ENCODE measurements around the gene RPL4. TPM values are rescaled to one million over a fixed set of nuclear protein-coding genes. Genes with fewer than 3 reads are reported as not detected.
A peak's percentile ranks its signal among the peaks of the same experiment; 100 is the strongest.

Gene RPL4
- total RNA-seq, 2 experiments from 2014 or later, result 4,316 to 5,381 TPM

DNA sequence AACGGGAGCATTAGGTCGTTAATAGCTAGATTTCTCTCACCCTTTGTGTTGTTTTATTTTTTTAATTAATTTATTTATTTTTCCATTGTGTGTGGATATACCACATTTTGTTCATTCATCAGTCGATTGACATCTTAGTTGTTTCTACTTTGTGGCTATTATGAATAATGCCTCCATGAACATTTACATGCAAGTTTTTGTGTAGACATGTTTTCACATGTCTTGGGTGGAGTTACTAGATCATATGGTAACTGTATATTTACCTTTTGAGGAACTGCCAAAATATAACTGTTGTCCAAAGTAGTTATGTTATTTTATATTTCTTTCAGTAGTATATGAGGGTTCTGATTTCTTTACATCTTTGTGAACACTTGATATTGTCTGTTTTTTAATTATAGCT, 19.3 kb upstream of the RPL4 start:
- Histone ChIP-seq H3K4me3 (ENCODE audit: low read depth, low read length, poor library complexity, severe bottlenecking) (no peak overlapping the region), H3K4me1 (ENCODE audit: insufficient read depth, low read length, poor library complexity, severe bottlenecking) (no peaks in the 10 kb centered on the region), H2AFZ (ENCODE audit: low read length) (no peak overlapping the region), H3K9me3 (ENCODE audit: low read length) (no peaks in the 10 kb centered on the region), H3K9me2 (ENCODE audit: insufficient read depth, low read length) (no peaks in the 10 kb centered on the region), H3K27ac (ENCODE audit: low read depth, low read length, poor library complexity, severe bottlenecking) (no peak overlapping the region), H4K20me1 (ENCODE audit: insufficient read depth, low read length) (no peaks in the 10 kb centered on the region), H3K4me2 (ENCODE audit: low read length) (no peak overlapping the region), H3K79me2 (ENCODE audit: insufficient read depth, low read depth, low read length) (no peaks in the 10 kb centered on the region), H3K36me3 (ENCODE audit: insufficient read depth, low read length) (peaks cover 97% of the 10 kb centered on the region)
- intact Hi-C loops (cut with micrococcal nuclease; ENCODE audit: unreplicated experiment), result no loop called here
- BruUV-seq (replicated peaks), result no TSS peak
- no peak for DNase-seq (ENCODE audit: low spot score)
- ChIA-PET POLR2A (interaction anchor here (0.9 kb wide), 1 partner anchor 17 kb away, joined by 3 read pairs; no protein-coding TSS in a partner anchor), CTCF (ENCODE audit: unreplicated experiment) (no interaction called here)
- TF ChIP-seq EZH2phosphoT487 (IDR thresholded peaks at IDR 0.05; ENCODE audit: borderline replicate concordance, low read depth, low read length), result no peak
- TF ChIP-seq, protein P1, sequence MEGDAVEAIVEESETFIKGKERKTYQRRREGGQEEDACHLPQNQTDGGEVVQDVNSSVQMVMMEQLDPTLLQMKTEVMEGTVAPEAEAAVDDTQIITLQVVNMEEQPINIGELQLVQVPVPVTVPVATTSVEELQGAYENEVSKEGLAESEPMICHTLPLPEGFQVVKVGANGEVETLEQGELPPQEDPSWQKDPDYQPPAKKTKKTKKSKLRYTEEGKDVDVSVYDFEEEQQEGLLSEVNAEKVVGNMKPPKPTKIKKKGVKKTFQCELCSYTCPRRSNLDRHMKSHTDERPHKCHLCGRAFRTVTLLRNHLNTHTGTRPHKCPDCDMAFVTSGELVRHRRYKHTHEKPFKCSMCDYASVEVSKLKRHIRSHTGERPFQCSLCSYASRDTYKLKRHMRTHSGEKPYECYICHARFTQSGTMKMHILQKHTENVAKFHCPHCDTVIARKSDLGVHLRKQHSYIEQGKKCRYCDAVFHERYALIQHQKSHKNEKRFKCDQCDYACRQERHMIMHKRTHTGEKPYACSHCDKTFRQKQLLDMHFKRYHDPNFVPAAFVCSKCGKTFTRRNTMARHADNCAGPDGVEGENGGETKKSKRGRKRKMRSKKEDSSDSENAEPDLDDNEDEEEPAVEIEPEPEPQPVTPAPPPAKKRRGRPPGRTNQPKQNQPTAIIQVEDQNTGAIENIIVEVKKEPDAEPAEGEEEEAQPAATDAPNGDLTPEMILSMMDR (conservative IDR thresholded peaks at IDR 0.05; ENCODE audit: low read length), result no peak

GRCh38 chr15:66515901-66516322, 11.3 kb upstream of the RPL4 start:
- Histone ChIP-seq H3K27ac (ENCODE audit: low read depth, low read length, poor library complexity, severe bottlenecking) (peak overlapping the region; percentile 41), H3K4me2 (ENCODE audit: low read length) (no peak overlapping the region), H2AFZ (ENCODE audit: low read length) (no peak overlapping the region), H4K20me1 (ENCODE audit: insufficient read depth, low read length) (no peaks in the 10 kb centered on the region), H3K36me3 (ENCODE audit: insufficient read depth, low read length) (peaks cover 94% of the 10 kb centered on the region), H3K4me1 (ENCODE audit: insufficient read depth, low read length, poor library complexity, severe bottlenecking) (peaks cover 13% of the 10 kb centered on the region), H3K4me3 (ENCODE audit: low read depth, low read length, poor library complexity, severe bottlenecking) (no peak overlapping the region), H3K9me3 (ENCODE audit: low read length) (no peaks in the 10 kb centered on the region), H3K9me2 (ENCODE audit: insufficient read depth, low read length) (no peaks in the 10 kb centered on the region), H3K79me2 (ENCODE audit: insufficient read depth, low read depth, low read length) (no peaks in the 10 kb centered on the region)
- TF ChIP-seq EZH2phosphoT487 (IDR thresholded peaks at IDR 0.05; ENCODE audit: borderline replicate concordance, low read depth, low read length), result no peak
- TF ChIP-seq, protein P1 (conservative IDR thresholded peaks at IDR 0.05; ENCODE audit: low read length), result no peak
- ChIA-PET CTCF (ENCODE audit: unreplicated experiment) (no interaction called here), POLR2A (interaction anchor here (1.6 kb wide), 1 partner anchor 11 kb away, joined by 5 read pairs; the partner anchor contains the start of genes RPL4 and ZWILCH)
- BruUV-seq (replicated peaks), result no TSS peak
- intact Hi-C loops (cut with micrococcal nuclease; ENCODE audit: unreplicated experiment), result no loop called here
- peak; percentile 61 for DNase-seq (ENCODE audit: low spot score)

GRCh38 chr15:66514586-66514985, 9.9 kb upstream of the RPL4 start:
- H3K79me2 ChIP-seq (ENCODE audit: insufficient read depth, low read depth, low read length), result peaks cover under 1% of the 10 kb centered on the region; the same call in 1 of the 2 replicates
- H4K20me1 ChIP-seq (ENCODE audit: insufficient read depth, low read length), result no peaks in the 10 kb centered on the region
- H3K9me2 ChIP-seq (ENCODE audit: insufficient read depth, low read length), result no peaks in the 10 kb centered on the region
- no peak overlapping the region for H3K27ac ChIP-seq (ENCODE audit: low read depth, low read length, poor library complexity, severe bottlenecking)
- intact Hi-C loops (cut with micrococcal nuclease; ENCODE audit: unreplicated experiment), result no loop called here
- ChIA-PET POLR2A (no interaction called here), CTCF (ENCODE audit: unreplicated experiment) (no interaction called here)
- peaks cover 88% of the 10 kb centered on the region for H3K36me3 ChIP-seq (ENCODE audit: insufficient read depth, low read length)
- TF ChIP-seq, protein P1 (conservative IDR thresholded peaks at IDR 0.05; ENCODE audit: low read length), result no peak
- TF ChIP-seq EZH2phosphoT487 (IDR thresholded peaks at IDR 0.05; ENCODE audit: borderline replicate concordance, low read depth, low read length), result no peak
- H3K4me1 ChIP-seq (ENCODE audit: insufficient read depth, low read length, poor library complexity, severe bottlenecking), result peaks cover 13% of the 10 kb centered on the region
- BruUV-seq (replicated peaks), result no TSS peak
- H2AFZ ChIP-seq (ENCODE audit: low read length), result no peak overlapping the region
- no peak overlapping the region for H3K4me2 ChIP-seq (ENCODE audit: low read length)
- H3K9me3 ChIP-seq (ENCODE audit: low read length), result no peaks in the 10 kb centered on the region
- DNase-seq (ENCODE audit: low spot score), result no peak
- H3K4me3 ChIP-seq (ENCODE audit: low read depth, low read length, poor library complexity, severe bottlenecking), result no peak overlapping the region
